ENCODE results near the gene ZSWIM8. TPM values are rescaled to one million over a fixed set of nuclear protein-coding genes. Genes with fewer than 3 reads are reported as not detected.

The ZSWIM8 gene
- total and polyA plus RNA-seq, 2 experiments from 2014 or later: 20.5 to 30.4 TPM

DNA sequence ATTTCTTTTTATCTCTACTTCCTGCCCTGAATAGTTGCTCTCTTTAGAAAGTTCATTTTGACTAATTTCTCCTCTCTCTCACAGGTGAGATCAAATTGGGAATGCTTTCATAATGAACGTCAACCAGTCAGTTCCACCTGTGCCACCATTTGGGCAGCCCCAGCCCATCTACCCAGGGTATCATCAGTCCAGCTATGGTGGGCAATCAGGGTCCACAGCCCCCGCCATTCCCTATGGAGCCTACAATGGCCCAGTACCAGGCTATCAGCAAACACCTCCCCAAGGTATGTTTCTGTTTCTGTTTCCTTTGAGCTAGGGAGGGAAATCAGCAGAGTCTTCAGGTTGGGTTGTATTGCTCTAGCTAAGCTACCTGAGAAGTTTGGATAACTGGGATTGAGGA lies 38.7 kb upstream of the ZSWIM8 start:
- H3K9me3 Mint-ChIP-seq: no peaks in the 10 kb centered on the region
- ATAC-seq: no peak
- peaks cover 13% of the 10 kb centered on the region for H3F3A ChIP-seq (replicated peaks; ENCODE audit: low read depth)

More for the DNA sequence above, 38.7 kb upstream of the ZSWIM8 start:
- peaks cover 21% of the 10 kb centered on the region for H3K4me1 Mint-ChIP-seq
- no peak overlapping the region for H3K4me2 ChIP-seq
- no peaks in the 10 kb centered on the region for H3K9me2 ChIP-seq (ENCODE audit: insufficient read depth)
- H3K27me3 ChIP-seq (ENCODE audit: insufficient read depth): no peaks in the 10 kb centered on the region
- no peak overlapping the region for H3K27ac Mint-ChIP-seq
- H3K36me3 Mint-ChIP-seq (ENCODE audit: low read depth): peaks cover 10% of the 10 kb centered on the region
- no peak overlapping the region for H2AFZ ChIP-seq
- peaks cover 4% of the 10 kb centered on the region; the same call in 1 of the 2 replicates for H3K36me3 ChIP-seq (ENCODE audit: insufficient read depth)
- H3K79me2 ChIP-seq (replicated peaks; ENCODE audit: insufficient read depth): peaks cover 30% of the 10 kb centered on the region
- TF ChIP-seq NANOG (IDR thresholded peaks at IDR 0.05; ENCODE audit: borderline replicate concordance) (no peak), POLR2AphosphoS5 (IDR thresholded peaks at IDR 0.05; ENCODE audit: low read depth) (no peak), ZNF462 (CRISPR knock-in tag; IDR thresholded peaks at IDR 0.05) (no peak), JUNB (IDR thresholded peaks at IDR 0.05; ENCODE audit: unreplicated experiment) (no peak), ZNF331 (CRISPR knock-in tag; IDR thresholded peaks at IDR 0.05; ENCODE audit: low read depth) (no peak), CREB1 (CRISPR knock-in tag; IDR thresholded peaks at IDR 0.05; ENCODE audit: low read depth) (no peak), EZH2phosphoT487 (IDR thresholded peaks at IDR 0.05; ENCODE audit: unreplicated experiment) (no peak), EZH2 (IDR thresholded peaks at IDR 0.05; ENCODE audit: low read depth, unreplicated experiment) (no peak), ZNF114 (CRISPR knock-in tag; IDR thresholded peaks at IDR 0.05) (no peak), REST (IDR thresholded peaks at IDR 0.05; ENCODE audit: unreplicated experiment) (no peak), STAT1 (IDR thresholded peaks at IDR 0.05; ENCODE audit: unreplicated experiment) (no peak)
- TF ChIP-seq, protein P1, sequence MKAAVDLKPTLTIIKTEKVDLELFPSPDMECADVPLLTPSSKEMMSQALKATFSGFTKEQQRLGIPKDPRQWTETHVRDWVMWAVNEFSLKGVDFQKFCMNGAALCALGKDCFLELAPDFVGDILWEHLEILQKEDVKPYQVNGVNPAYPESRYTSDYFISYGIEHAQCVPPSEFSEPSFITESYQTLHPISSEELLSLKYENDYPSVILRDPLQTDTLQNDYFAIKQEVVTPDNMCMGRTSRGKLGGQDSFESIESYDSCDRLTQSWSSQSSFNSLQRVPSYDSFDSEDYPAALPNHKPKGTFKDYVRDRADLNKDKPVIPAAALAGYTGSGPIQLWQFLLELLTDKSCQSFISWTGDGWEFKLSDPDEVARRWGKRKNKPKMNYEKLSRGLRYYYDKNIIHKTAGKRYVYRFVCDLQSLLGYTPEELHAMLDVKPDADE (IDR thresholded peaks at IDR 0.05): no peak
- TF ChIP-seq, protein P2, sequence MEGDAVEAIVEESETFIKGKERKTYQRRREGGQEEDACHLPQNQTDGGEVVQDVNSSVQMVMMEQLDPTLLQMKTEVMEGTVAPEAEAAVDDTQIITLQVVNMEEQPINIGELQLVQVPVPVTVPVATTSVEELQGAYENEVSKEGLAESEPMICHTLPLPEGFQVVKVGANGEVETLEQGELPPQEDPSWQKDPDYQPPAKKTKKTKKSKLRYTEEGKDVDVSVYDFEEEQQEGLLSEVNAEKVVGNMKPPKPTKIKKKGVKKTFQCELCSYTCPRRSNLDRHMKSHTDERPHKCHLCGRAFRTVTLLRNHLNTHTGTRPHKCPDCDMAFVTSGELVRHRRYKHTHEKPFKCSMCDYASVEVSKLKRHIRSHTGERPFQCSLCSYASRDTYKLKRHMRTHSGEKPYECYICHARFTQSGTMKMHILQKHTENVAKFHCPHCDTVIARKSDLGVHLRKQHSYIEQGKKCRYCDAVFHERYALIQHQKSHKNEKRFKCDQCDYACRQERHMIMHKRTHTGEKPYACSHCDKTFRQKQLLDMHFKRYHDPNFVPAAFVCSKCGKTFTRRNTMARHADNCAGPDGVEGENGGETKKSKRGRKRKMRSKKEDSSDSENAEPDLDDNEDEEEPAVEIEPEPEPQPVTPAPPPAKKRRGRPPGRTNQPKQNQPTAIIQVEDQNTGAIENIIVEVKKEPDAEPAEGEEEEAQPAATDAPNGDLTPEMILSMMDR (conservative IDR thresholded peaks at IDR 0.05; ENCODE audit: low read depth in 2 of 2): no peak
- no peak overlapping the region for H3K4me3 Mint-ChIP-seq
- H3K27me3 Mint-ChIP-seq (ENCODE audit: insufficient read depth, low read depth, poor library complexity): peaks cover 3% of the 10 kb centered on the region
- H3K4me3 ChIP-seq: no peak overlapping the region
- no peak for DNase-seq (ENCODE audit: low spot score)
- no peak overlapping the region for H3K27ac ChIP-seq (ENCODE audit: low read depth)
- H4K20me1 ChIP-seq (replicated peaks; ENCODE audit: insufficient read depth): peaks cover 6% of the 10 kb centered on the region
- H3K4me1 ChIP-seq (ENCODE audit: insufficient read depth): peaks cover 15% of the 10 kb centered on the region

Measured in GM23338 (cell line).